Suprapubic skin (tissue), 4 donors: ENCODE measurements around the gene XPNPEP2. TPM values are rescaled to one million over a fixed set of nuclear protein-coding genes. Genes with fewer than 3 reads are reported as not detected.

Experiments
- DNase-seq, 2 donors: peaks; one replicate each; pipeline ENCODE4 v3.0.0-alpha.2; 2019; ENCODE audit warnings: low spot score in 2 of 2
- H3K27ac ChIP-seq: fragments of 200-600 bp; sonication (generic); one replicate; pipeline ENCODE4 v1.5.1; 2019
- H3K27me3 ChIP-seq: fragments of 200-600 bp; sonication (generic); one replicate; pipeline ENCODE4 v1.5.1; 2019
- H3K36me3 ChIP-seq: fragments of 200-600 bp; sonication (generic); one replicate; pipeline ENCODE4 v1.5.1; 2019
- H3K4me1 ChIP-seq: fragments of 200-600 bp; sonication (generic); one replicate; pipeline ENCODE4 v1.5.1; 2019
- H3K4me3 ChIP-seq: fragments of 200-600 bp; sonication (generic); one replicate; pipeline ENCODE4 v1.5.1; 2019; ENCODE audit warnings: mild to moderate bottlenecking
- H3K9me3 ChIP-seq: fragments of 200-600 bp; sonication (generic); one replicate; pipeline ENCODE4 v1.5.1; 2019
- EP300 ChIP-seq: sonication (generic); formaldehyde crosslinking; IDR thresholded peaks from one replicate; pipeline ENCODE4 v1.6.1; 2017; ENCODE audit warnings: antibody characterized with exemption
- POLR2A ChIP-seq, 2 donors: fragments of 450-650 bp; IDR thresholded peaks; one replicate each; pipeline ENCODE4 v1.6.1; 2017; ENCODE audit warnings: antibody characterized with exemption in 2 of 2, mild to moderate bottlenecking in 2 of 2, moderate library complexity in 2 of 2
- POLR2AphosphoS5 ChIP-seq, 3 donors: sonication (generic); formaldehyde crosslinking; IDR thresholded peaks; one replicate each; pipeline ENCODE4 v1.6.1; 2017; ENCODE audit warnings: antibody characterized with exemption in 3 of 3
- WGBS: methylation state at CpG from one replicate; pipeline ENCODE4 v1.1.5; 2018; 5-methylcytosine and 5-hydroxymethylcytosine counted together
- total RNA-seq, 4 donors: library from RNA; depleted of rRNA; stranded (reverse); fragments of >200 nt; gene quantifications; one replicate each; pipeline ENCODE4 v1.1.0, GENCODE V29; 2016
- TF ChIP-seq, protein P1 (sequence below), 2 donors: fragments of 200-600 bp in 1 of 2; fragments of 450-650 bp in 1 of 2; sonication (generic) in 1 of 2; IDR thresholded peaks; one replicate each; pipeline ENCODE4 v1.5.1; 2016 to 2019; ENCODE audit warnings: antibody characterized with exemption in 2 of 2, mild to moderate bottlenecking in 1 of 2, moderate library complexity in 1 of 2

The XPNPEP2 gene
- total RNA-seq, 4 donors from 2014 or later: 0.83 to 6.1 (median 2.4) TPM

DNA sequence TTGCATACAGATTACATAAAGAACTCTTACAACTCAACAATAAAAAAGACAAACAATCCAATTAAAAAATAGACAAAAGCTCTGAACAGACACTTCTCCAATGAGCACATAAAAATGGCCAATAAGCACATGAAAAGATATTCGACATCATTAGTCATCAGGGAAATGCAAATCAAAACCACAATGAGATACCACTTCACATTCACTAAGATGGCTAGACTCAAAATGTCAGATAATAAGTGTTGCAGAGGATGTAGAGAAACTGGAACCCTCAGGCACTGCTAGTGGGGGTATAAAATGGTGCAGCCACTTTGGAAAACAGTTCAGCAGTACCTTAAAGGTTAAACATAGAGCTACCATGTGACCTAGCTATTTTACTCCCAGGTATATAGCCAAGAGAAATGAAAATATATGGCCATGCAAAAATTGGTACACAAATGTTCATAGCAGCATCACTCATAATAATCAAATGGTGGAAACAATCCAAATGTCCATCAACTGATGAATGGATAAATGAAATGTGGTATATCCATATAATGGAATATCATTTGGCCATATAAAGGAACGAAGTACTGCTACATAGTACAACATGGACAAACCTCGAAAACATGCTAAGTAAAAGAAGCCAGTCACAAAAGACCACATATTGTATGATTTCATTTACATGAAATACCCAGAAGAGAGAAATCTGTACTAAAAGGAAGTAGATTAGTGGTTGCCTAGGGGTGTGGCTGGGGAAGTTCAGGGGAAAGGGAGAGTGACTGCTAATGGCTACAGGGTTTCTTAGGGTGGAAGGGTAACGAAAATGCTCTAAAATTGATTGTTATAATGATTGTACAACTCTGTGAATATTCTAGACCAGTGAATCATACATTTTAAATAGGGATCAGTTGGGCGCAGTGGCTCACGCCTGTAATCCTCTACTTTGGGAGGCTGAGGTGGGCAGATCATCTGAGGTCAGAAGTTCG is 70.3 kb downstream of the XPNPEP2 start:
- Histone ChIP-seq H3K4me3 (no peak overlapping the region), H3K27me3 (no peaks in the 10 kb centered on the region), H3K36me3 (peaks cover 30% of the 10 kb centered on the region), H3K27ac (peak overlapping the region; percentile 24), H3K4me1 (no peaks in the 10 kb centered on the region), H3K9me3 (no peaks in the 10 kb centered on the region)
- DNase-seq: no peak
- TF ChIP-seq, protein P1, sequence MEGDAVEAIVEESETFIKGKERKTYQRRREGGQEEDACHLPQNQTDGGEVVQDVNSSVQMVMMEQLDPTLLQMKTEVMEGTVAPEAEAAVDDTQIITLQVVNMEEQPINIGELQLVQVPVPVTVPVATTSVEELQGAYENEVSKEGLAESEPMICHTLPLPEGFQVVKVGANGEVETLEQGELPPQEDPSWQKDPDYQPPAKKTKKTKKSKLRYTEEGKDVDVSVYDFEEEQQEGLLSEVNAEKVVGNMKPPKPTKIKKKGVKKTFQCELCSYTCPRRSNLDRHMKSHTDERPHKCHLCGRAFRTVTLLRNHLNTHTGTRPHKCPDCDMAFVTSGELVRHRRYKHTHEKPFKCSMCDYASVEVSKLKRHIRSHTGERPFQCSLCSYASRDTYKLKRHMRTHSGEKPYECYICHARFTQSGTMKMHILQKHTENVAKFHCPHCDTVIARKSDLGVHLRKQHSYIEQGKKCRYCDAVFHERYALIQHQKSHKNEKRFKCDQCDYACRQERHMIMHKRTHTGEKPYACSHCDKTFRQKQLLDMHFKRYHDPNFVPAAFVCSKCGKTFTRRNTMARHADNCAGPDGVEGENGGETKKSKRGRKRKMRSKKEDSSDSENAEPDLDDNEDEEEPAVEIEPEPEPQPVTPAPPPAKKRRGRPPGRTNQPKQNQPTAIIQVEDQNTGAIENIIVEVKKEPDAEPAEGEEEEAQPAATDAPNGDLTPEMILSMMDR (IDR thresholded peaks at IDR 0.05): no peak
- TF ChIP-seq EP300 (no peak), POLR2A (IDR thresholded peaks at IDR 0.05) (no peak), POLR2AphosphoS5 (IDR thresholded peaks at IDR 0.05) (no peak)
- 82% methylated on average over 7 of the region's 7 CpGs for WGBS

DNA sequence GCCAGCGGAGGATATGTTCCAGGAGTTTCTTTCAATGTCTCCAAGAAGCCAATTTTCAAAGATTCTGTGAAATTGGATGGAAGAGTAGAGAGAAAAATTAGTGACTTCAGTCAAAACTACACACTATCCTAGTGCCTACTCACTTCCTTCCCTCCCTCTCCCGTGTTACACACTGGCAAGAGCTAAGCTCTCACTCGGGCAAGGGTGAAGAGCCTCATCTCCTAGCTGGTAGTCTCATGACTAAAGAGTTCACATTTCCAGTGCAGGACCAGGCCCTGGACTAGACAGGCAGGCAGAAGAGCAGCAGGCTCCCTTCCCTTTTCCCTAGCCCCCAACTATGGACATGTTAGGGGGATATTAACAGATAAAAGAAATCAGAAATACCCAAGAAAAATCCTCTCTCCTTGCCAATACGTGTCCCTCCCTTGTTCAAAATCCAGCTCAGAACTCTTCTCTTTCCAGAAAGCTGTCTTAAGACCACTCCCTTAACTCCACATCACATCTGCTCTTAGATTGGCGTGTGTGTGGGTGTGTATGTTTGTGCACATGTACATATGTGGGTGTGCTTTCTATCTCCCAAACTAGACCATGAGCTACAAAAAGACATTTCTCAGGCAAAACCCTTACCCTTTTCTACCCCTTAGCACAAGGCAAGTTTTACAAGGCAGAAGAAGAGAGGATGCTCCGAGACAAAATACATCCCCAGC is 75.0 kb downstream of the XPNPEP2 start:
- Histone ChIP-seq H3K4me3 (no peak overlapping the region), H3K4me1 (no peaks in the 10 kb centered on the region), H3K9me3 (no peaks in the 10 kb centered on the region), H3K36me3 (peaks cover 17% of the 10 kb centered on the region), H3K27me3 (no peaks in the 10 kb centered on the region), H3K27ac (no peak overlapping the region)
- TF ChIP-seq EP300: no peak
- no peak for TF ChIP-seq POLR2A (IDR thresholded peaks at IDR 0.05)
- TF ChIP-seq POLR2AphosphoS5 (IDR thresholded peaks at IDR 0.05): no peak
- TF ChIP-seq, protein P1 (IDR thresholded peaks at IDR 0.05): no peak
- no peak for DNase-seq
- 61% methylated on average over 6 of the region's 6 CpGs for WGBS

DNA sequence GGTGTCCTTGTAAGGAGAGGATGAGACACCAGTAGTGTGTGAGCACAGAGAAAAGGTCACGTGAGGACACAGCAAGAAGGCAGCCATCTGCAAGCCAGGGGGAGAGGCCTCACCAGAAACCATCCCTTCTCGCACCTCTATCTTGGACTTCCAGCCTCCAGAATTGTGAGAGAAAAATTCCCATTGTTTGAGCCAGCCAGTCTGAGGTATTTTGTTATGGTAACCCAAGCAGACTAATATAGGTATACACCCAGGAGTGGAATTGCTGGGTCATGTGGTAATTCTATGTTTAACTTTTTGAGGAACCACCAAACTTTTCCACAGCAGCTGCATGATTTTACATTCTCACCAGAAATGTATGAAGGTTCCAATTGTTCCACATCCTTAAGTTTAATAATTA is 79.3 kb downstream of the XPNPEP2 start:
- H3K27me3 ChIP-seq: no peaks in the 10 kb centered on the region
- TF ChIP-seq, protein P1 (IDR thresholded peaks at IDR 0.05): no peak
- TF ChIP-seq EP300 (no peak), POLR2AphosphoS5 (IDR thresholded peaks at IDR 0.05) (no peak), POLR2A (IDR thresholded peaks at IDR 0.05) (no peak)
- WGBS: 90% methylated on average over 2 of the region's 2 CpGs
- H3K4me3 ChIP-seq: no peak overlapping the region
- H3K9me3 ChIP-seq: no peaks in the 10 kb centered on the region
- no peaks in the 10 kb centered on the region for H3K4me1 ChIP-seq
- DNase-seq: no peak
- H3K27ac ChIP-seq: no peak overlapping the region
- H3K36me3 ChIP-seq: no peaks in the 10 kb centered on the region

Other genes starting within 250 kb of the XPNPEP2 start
- gene SMARCA1, start 215.5 kb upstream of the XPNPEP2 start, total RNA-seq: 10 to 100 TPM in 1 of 4 donors, 1 to 10 TPM in 3; 7.6 to 18.8 (median 8.1) TPM
- gene OCRL, start 198.7 kb upstream of the XPNPEP2 start, total RNA-seq: 10 to 100 TPM; 15.0 to 35.4 (median 16.3) TPM
- gene APLN, start 84.0 kb upstream of the XPNPEP2 start, total RNA-seq: under 1 TPM; 0.13 to 0.38 (median 0.29) TPM
- gene SASH3, start 41.0 kb downstream of the XPNPEP2 start, total RNA-seq: 1 to 10 TPM in 3 of 4 donors, under 1 TPM in 1; 0.34 to 3.3 (median 1.7) TPM
- 10 to 100 TPM; 32.5 to 60.1 (median 41.6) TPM for gene ZDHHC9, start 104.9 kb downstream of the XPNPEP2 start, total RNA-seq
- 10 to 100 TPM; 11.3 to 14.9 (median 12.2) TPM for gene UTP14A, start 167.2 kb downstream of the XPNPEP2 start, total RNA-seq
- gene BCORL1, start 243.7 kb downstream of the XPNPEP2 start, total RNA-seq: 10 to 100 TPM in 1 of 4 donors, 1 to 10 TPM in 3; 5.9 to 11.0 (median 7.9) TPM